Fibroblast of lung (primary cell): ENCODE measurements around the gene PNLIP.

Experiments
- CTCF ChIP-seq, 2 donors: IDR thresholded peaks in 1 of 2; conservative IDR thresholded peaks in 1 of 2; 1 replicate in 1 of 2; 2 replicates in 1 of 2; pipeline ENCODE4 v1.5.1; 2011 to 2012; ENCODE audit warnings: low read length in 2 of 2, control low read depth in 1 of 2, inconsistent platforms in 1 of 2, low read depth in 1 of 2, mild to moderate bottlenecking in 1 of 2
- EZH2 ChIP-seq: IDR thresholded peaks from 2 replicates; pipeline ENCODE4 v1.5.1; 2012; ENCODE audit warnings: low read length, control low read depth, mild to moderate bottlenecking; ENCODE audit errors: missing control alignments

- no peak for TF ChIP-seq CTCF (conservative IDR thresholded peaks at IDR 0.05 in 1 of 2, IDR thresholded peaks at IDR 0.05 in 1 of 2; ENCODE audit: low read depth in 1 of 2, low read length in 2 of 2)
- TF ChIP-seq EZH2, result no peak
These were observed at the start of gene PNLIP for GRCh38 chr10:116545756-116546155.
